Measurements from ENCODE around the gene EVC2. TPM values are rescaled to one million over a fixed set of nuclear protein-coding genes. Genes with fewer than 3 reads are reported as not detected.

Gene EVC2
- total RNA-seq, 1 experiment from 2014 or later, result 7.8 TPM

DNA sequence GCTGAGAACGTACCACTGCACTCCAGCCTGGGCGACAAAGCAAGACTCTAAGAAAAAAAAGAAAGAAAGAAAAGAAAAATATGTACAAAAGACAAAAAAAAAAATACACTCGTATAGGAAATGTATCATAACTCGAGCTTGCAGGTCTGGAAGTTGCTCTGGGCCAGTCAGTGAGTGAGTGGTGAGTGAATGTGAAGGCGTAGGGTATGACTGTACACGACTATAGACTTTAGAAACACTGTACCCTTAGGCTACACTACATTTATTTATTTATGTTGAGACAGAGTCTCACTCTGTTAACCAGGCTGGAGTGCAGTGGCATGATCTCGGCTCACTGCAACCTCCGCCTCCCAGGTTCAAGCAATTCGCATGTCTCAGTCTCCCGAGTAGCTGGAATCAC lies 29.4 kb downstream of the EVC2 start:
- Histone ChIP-seq H3K79me1 (ENCODE audit: insufficient read depth, low read depth, low read length, poor library complexity, severe bottlenecking) (no peaks in the 10 kb centered on the region), H4K5ac (ENCODE audit: insufficient read length, low read depth, low read length) (no peak overlapping the region), H2AK5ac (ENCODE audit: insufficient read length, low read length) (no peak overlapping the region), H3T11ph (ENCODE audit: low read length) (no peak overlapping the region), H3K23ac (ENCODE audit: insufficient read length, low read depth, low read length) (no peak overlapping the region), H3K4me2 (ENCODE audit: insufficient read depth, insufficient read length, low read length) (no peak overlapping the region), H3K9me3 (ENCODE audit: control insufficient read depth, low read depth, low read length) (no peaks in the 10 kb centered on the region), H3K56ac (ENCODE audit: insufficient read length, low read depth, low read length) (no peak overlapping the region), H4K20me1 (ENCODE audit: control insufficient read depth, insufficient read depth, insufficient read length) (no peaks in the 10 kb centered on the region), H3K27me3 (ENCODE audit: insufficient read depth, low read length) (no peaks in the 10 kb centered on the region), H2BK12ac (ENCODE audit: insufficient read length, low read depth, low read length) (no peak overlapping the region), H3K14ac (ENCODE audit: insufficient read depth, low read length) (no peak overlapping the region), H2BK120ac (ENCODE audit: low read depth, low read length, poor library complexity, severe bottlenecking) (no peak overlapping the region), H3K4me1 (ENCODE audit: insufficient read depth, low read length) (no peaks in the 10 kb centered on the region), H3K4ac (ENCODE audit: low read depth, low read length) (no peak overlapping the region), H4K8ac (replicated peaks; ENCODE audit: insufficient read length, low read depth, low read length) (no peak overlapping the region), H3K23me2 (ENCODE audit: insufficient read length, low read depth, low read length, poor library complexity, severe bottlenecking) (no peaks in the 10 kb centered on the region), H2AFZ (ENCODE audit: low read length) (no peak overlapping the region), H2BK20ac (ENCODE audit: low read depth, low read length, poor library complexity, severe bottlenecking) (no peak overlapping the region), H3K79me2 (ENCODE audit: insufficient read depth, low read length) (no peaks in the 10 kb centered on the region), H4K91ac (ENCODE audit: insufficient read length, low read depth, low read length) (no peak overlapping the region), H3K27ac (ENCODE audit: insufficient read length, low read depth, low read length) (no peak overlapping the region), H3K9ac (ENCODE audit: extremely low read depth, insufficient read length, low read length) (no peak overlapping the region), H2BK5ac (ENCODE audit: insufficient read length, low read length) (no peak overlapping the region), H3K18ac (ENCODE audit: insufficient read length, low read depth, low read length) (no peak overlapping the region), H2BK15ac (ENCODE audit: low read depth, low read length) (no peak overlapping the region)
- no peak for DNase-seq
- no CpG with 5 or more reads among the region's 10 CpGs for WGBS (ENCODE audit: extremely low coverage, insufficient read length, low lambda C conversion rate)
- H3K27me3 Mint-ChIP-seq (ENCODE audit: low read depth), result no peaks in the 10 kb centered on the region
- peaks cover 0 to 4% of the 10 kb centered on the region in 2 experiments; a peak in 1 of 4 replicates for H3K4me1 Mint-ChIP-seq
- TF ChIP-seq, protein P1, sequence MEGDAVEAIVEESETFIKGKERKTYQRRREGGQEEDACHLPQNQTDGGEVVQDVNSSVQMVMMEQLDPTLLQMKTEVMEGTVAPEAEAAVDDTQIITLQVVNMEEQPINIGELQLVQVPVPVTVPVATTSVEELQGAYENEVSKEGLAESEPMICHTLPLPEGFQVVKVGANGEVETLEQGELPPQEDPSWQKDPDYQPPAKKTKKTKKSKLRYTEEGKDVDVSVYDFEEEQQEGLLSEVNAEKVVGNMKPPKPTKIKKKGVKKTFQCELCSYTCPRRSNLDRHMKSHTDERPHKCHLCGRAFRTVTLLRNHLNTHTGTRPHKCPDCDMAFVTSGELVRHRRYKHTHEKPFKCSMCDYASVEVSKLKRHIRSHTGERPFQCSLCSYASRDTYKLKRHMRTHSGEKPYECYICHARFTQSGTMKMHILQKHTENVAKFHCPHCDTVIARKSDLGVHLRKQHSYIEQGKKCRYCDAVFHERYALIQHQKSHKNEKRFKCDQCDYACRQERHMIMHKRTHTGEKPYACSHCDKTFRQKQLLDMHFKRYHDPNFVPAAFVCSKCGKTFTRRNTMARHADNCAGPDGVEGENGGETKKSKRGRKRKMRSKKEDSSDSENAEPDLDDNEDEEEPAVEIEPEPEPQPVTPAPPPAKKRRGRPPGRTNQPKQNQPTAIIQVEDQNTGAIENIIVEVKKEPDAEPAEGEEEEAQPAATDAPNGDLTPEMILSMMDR (conservative IDR thresholded peaks at IDR 0.05), result no peak
- H3K9me3 Mint-ChIP-seq, result no peaks in the 10 kb centered on the region
- H3K27ac Mint-ChIP-seq, result no peak overlapping the region
- no peak overlapping the region for H3K4me3 Mint-ChIP-seq
- H3K36me3 Mint-ChIP-seq (ENCODE audit: insufficient read depth in 1 of 3, low read depth in 3 of 3), result peaks cover 0 to 29% (median 7%) of the 10 kb centered on the region in 3 experiments; a peak in 4 of 7 replicates
